COLO829 (cell line): ENCODE data around the gene NEURL2.
A peak's percentile ranks its signal among the peaks of the same experiment; 100 is the strongest.
"Not testable (repeated sequence)": the region's sequence is repeated elsewhere in the genome, so short reads cannot be mapped to it uniquely, and the experiment has no call there.

Source experiments
- DNase-seq: peaks from one replicate; pipeline ENCODE4 v3.0.0; 2012; ENCODE audit warnings: low spot score

Gene NEURL2

GRCh38 chr20:45920462-45921336 lies 29.7 kb upstream of the NEURL2 start:
- DNase-seq, result no peak

GRCh38 chr20:45919542-45920399 lies 28.8 kb upstream of the NEURL2 start:
- no peak for DNase-seq

GRCh38 chr20:45918779-45919537 lies 27.9 kb upstream of the NEURL2 start:
- no peak for DNase-seq

- DNase-seq, result no peak
These were observed 27.3 kb upstream of the NEURL2 start for GRCh38 chr20:45918182-45918737.

- no peak for DNase-seq
These were observed 26.8 kb upstream of the NEURL2 start for GRCh38 chr20:45917790-45918141.

GRCh38 chr20:45913116-45913515 lies 22.1 kb upstream of the NEURL2 start:
- no peak for DNase-seq

GRCh38 chr20:45912344-45912682 lies 21.3 kb upstream of the NEURL2 start:
- DNase-seq, result no peak

- DNase-seq, result peak; percentile 28
These were observed 20.7 kb upstream of the NEURL2 start, which contains the start of gene PLTP for GRCh38 chr20:45911486-45912343. TSS of gene PLTP (minus strand) at chr20:45912155. CDS start at chr20:45911452, 703 bp downstream.

- DNase-seq, result peak; percentile 100
These were observed 19.9 kb upstream of the NEURL2 start for GRCh38 chr20:45910670-45911485.

GRCh38 chr20:45909817-45910669 lies 19.0 kb upstream of the NEURL2 start:
- no peak for DNase-seq

GRCh38 chr20:45909336-45909808 lies 18.4 kb upstream of the NEURL2 start:
- DNase-seq, result no peak

- no peak for DNase-seq
These were observed 17.1 kb upstream of the NEURL2 start for GRCh38 chr20:45908084-45908483.

GRCh38 chr20:45907219-45907948 lies 16.4 kb upstream of the NEURL2 start:
- DNase-seq, result no peak

- no peak for DNase-seq
These were observed 14.6 kb upstream of the NEURL2 start for GRCh38 chr20:45905505-45906079.

GRCh38 chr20:45904583-45905504 lies 13.8 kb upstream of the NEURL2 start:
- DNase-seq, result no peak

- no peak for DNase-seq
These were observed 11.2 kb upstream of the NEURL2 start for GRCh38 chr20:45902199-45902701.

- not testable (repeated sequence) for DNase-seq
These were observed 10.3 kb upstream of the NEURL2 start for GRCh38 chr20:45901332-45901731.
